ENCODE measurements around the gene RAPGEF4.

DNA sequence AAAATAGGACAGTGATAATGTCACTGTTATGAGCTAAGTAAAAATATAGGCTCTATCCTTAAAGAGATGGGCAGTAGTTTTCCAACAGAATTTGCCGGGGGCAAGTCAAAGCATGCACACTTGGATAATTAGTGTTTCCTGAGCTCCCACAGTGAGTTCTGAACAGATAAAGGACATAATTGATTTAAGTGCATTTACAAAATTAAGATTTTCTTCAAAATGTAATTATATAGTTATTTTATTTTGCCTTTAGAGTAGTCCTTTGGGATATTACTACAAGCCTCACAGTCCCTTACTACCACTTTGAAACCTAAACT lies 107.6 kb downstream of the RAPGEF4 start:
- no peak for TF ChIP-seq CTCF (IDR thresholded peaks at IDR 0.05)
- no peak for TF ChIP-seq POLR2A (IDR thresholded peaks at IDR 0.05)

All from tibial nerve (tissue), 3 donors.